ENCODE data around the gene KRT32. TPM values are rescaled to one million over a fixed set of nuclear protein-coding genes. Genes with fewer than 3 reads are reported as not detected.
A peak's percentile ranks its signal among the peaks of the same experiment; 100 is the strongest.

KRT32 gene
- total and polyA plus RNA-seq, 9 of the 15 experiments (the other 6 are each of a cell fraction or from before 2014, with no cell fraction given), result not detected

- no peak for TF ChIP-seq DIDO1 (tag; IDR thresholded peaks at IDR 0.05; ENCODE audit: low read depth)
- TF ChIP-seq CBFB (CRISPR knock-in tag; IDR thresholded peaks at IDR 0.05), result no peak
- TF ChIP-seq, protein P1, sequence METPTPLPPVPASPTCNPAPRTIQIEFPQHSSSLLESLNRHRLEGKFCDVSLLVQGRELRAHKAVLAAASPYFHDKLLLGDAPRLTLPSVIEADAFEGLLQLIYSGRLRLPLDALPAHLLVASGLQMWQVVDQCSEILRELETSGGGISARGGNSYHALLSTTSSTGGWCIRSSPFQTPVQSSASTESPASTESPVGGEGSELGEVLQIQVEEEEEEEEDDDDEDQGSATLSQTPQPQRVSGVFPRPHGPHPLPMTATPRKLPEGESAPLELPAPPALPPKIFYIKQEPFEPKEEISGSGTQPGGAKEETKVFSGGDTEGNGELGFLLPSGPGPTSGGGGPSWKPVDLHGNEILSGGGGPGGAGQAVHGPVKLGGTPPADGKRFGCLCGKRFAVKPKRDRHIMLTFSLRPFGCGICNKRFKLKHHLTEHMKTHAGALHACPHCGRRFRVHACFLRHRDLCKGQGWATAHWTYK (CRISPR knock-in tag; IDR thresholded peaks at IDR 0.05), result no peak
- TF ChIP-seq, protein P2, sequence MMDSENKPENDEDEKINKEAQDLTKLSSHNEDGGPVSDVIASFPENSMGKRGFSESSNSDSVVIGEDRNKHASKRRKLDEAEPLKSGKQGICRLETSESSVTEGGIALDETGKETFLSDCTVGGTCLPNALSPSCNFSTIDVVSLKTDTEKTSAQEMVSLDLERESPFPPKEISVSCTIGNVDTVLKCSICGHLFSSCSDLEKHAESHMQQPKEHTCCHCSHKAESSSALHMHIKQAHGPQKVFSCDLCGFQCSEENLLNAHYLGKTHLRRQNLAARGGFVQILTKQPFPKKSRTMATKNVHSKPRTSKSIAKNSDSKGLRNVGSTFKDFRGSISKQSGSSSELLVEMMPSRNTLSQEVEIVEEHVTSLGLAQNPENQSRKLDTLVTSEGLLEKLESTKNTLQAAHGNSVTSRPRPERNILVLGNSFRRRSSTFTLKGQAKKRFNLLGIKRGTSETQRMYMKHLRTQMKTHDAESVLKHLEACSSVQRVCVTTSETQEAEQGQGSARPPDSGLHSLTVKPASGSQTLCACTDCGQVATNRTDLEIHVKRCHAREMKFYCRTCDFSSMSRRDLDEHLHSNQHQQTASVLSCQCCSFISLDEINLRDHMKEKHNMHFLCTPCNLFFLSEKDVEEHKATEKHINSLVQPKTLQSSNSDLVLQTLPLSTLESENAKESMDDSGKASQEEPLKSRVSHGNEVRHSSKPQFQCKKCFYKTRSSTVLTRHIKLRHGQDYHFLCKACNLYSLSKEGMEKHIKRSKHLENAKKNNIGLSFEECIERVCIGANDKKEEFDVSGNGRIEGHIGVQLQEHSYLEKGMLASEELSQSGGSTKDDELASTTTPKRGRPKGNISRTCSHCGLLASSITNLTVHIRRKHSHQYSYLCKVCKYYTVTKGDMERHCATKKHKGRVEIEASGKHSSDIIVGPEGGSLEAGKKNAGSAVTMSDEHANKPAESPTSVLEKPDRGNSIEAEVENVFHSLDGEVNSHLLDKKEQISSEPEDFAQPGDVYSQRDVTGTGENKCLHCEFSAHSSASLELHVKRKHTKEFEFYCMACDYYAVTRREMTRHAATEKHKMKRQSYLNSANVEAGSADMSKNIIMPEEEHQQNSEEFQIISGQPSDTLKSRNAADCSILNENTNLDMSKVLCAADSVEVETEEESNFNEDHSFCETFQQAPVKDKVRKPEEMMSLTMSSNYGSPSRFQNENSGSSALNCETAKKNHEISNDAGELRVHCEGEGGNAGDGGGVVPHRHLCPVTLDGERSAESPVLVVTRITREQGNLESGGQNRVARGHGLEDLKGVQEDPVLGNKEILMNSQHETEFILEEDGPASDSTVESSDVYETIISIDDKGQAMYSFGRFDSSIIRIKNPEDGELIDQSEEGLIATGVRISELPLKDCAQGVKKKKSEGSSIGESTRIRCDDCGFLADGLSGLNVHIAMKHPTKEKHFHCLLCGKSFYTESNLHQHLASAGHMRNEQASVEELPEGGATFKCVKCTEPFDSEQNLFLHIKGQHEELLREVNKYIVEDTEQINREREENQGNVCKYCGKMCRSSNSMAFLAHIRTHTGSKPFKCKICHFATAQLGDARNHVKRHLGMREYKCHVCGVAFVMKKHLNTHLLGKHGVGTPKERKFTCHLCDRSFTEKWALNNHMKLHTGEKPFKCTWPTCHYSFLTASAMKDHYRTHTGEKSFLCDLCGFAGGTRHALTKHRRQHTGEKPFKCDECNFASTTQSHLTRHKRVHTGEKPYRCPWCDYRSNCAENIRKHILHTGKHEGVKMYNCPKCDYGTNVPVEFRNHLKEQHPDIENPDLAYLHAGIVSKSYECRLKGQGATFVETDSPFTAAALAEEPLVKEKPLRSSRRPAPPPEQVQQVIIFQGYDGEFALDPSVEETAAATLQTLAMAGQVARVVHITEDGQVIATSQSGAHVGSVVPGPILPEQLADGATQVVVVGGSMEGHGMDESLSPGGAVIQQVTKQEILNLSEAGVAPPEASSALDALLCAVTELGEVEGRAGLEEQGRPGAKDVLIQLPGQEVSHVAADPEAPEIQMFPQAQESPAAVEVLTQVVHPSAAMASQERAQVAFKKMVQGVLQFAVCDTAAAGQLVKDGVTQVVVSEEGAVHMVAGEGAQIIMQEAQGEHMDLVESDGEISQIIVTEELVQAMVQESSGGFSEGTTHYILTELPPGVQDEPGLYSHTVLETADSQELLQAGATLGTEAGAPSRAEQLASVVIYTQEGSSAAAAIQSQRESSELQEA (IDR thresholded peaks at IDR 0.05; ENCODE audit: low read depth), result no peak
- no peak for TF ChIP-seq E4F1 (CRISPR knock-in tag; IDR thresholded peaks at IDR 0.05; ENCODE audit: borderline replicate concordance)
- TF ChIP-seq ZC3H11A (IDR thresholded peaks at IDR 0.05; ENCODE audit: low read depth, low read length), result no peak
- peak; percentile 54 for TF ChIP-seq PRDM10 (IDR thresholded peaks at IDR 0.05; ENCODE audit: partially characterized antibody)
- no peak for TF ChIP-seq ZNF561 (CRISPR knock-in tag; conservative IDR thresholded peaks at IDR 0.05)
- no peak for TF ChIP-seq NR2F6 (CRISPR knock-in tag; IDR thresholded peaks at IDR 0.05)
These were observed 29.8 kb upstream of the KRT32 start (continued) for GRCh38 chr17:41496803-41497484.
